Vagina (tissue), 2 donors: ENCODE measurements around the gene ZNF516.

Experiments
- CTCF ChIP-seq, 3 experiments: fragments of 450-650 bp in 2 of 3; fragments of 200-600 bp in 1 of 3; sonication (generic) in 1 of 3; IDR thresholded peaks; one replicate each; pipeline ENCODE4 v1.5.1; 2017 to 2019; ENCODE audit warnings: antibody characterized with exemption in 3 of 3, mild to moderate bottlenecking in 2 of 3, moderate library complexity in 2 of 3
- POLR2A ChIP-seq, 2 donors: fragments of 450-650 bp; IDR thresholded peaks; one replicate each; pipeline ENCODE4 v1.6.1; 2017; ENCODE audit warnings: antibody characterized with exemption in 2 of 2, mild to moderate bottlenecking in 2 of 2, moderate library complexity in 2 of 2
- POLR2AphosphoS5 ChIP-seq, 2 donors: sonication (generic); formaldehyde crosslinking; IDR thresholded peaks; one replicate each; pipeline ENCODE4 v1.9.0; 2017; ENCODE audit warnings: antibody characterized with exemption in 2 of 2, mild to moderate bottlenecking in 2 of 2, low read depth in 1 of 2; ENCODE audit not compliant: insufficient read depth in 1 of 2

GRCh38 chr18:76402026-76402990 is 92.7 kb downstream of the ZNF516 start:
- TF ChIP-seq CTCF (IDR thresholded peaks at IDR 0.05): no peak
- TF ChIP-seq POLR2AphosphoS5 (IDR thresholded peaks at IDR 0.05; ENCODE audit: insufficient read depth in 1 of 2, low read depth in 1 of 2): no peak
- no peak for TF ChIP-seq POLR2A (IDR thresholded peaks at IDR 0.05)
